IPS DF 6.9 (cell line): ENCODE measurements around the gene CEP78.

ENCODE experiments used
- DNase-seq: peaks from one replicate; pipeline ENCODE4 v3.0.0-alpha.2; 2013; ENCODE audit warnings: low read depth, low spot score
- H3K27ac ChIP-seq: one replicate; pipeline ENCODE4 v1.5.1; 2013; ENCODE audit warnings: low read length, control low read depth
- H3K27me3 ChIP-seq: 2 replicates; pipeline ENCODE4 v1.6.1; 2013; ENCODE audit warnings: mild to moderate bottlenecking, low read length; ENCODE audit not compliant: control insufficient read depth, insufficient read depth
- H3K36me3 ChIP-seq: 2 replicates; pipeline ENCODE4 v1.6.1; 2013; ENCODE audit warnings: low read length; ENCODE audit not compliant: control insufficient read depth, insufficient read depth
- H3K4me1 ChIP-seq: 2 replicates; pipeline ENCODE4 v1.6.1; 2013; ENCODE audit warnings: low read length; ENCODE audit not compliant: control insufficient read depth, insufficient read depth
- H3K4me3 ChIP-seq: 2 replicates; pipeline ENCODE4 v1.5.1; 2013; ENCODE audit warnings: mild to moderate bottlenecking, low read length
- H3K9me3 ChIP-seq: 2 replicates; pipeline ENCODE4 v1.6.1; 2013; ENCODE audit warnings: low read length, inconsistent platforms; ENCODE audit not compliant: control insufficient read depth, insufficient read depth
- WGBS: extraction: QIAGEN DNeasy Blood & Tissue Kit; methylation state at CpG from one replicate; pipeline ENCODE4 v1.1.7; 2013; ENCODE audit warnings: mixed read lengths, missing lambda C conversion rate; ENCODE audit not compliant: insufficient read length, insufficient coverage; 5-methylcytosine and 5-hydroxymethylcytosine counted together

Gene CEP78

DNA sequence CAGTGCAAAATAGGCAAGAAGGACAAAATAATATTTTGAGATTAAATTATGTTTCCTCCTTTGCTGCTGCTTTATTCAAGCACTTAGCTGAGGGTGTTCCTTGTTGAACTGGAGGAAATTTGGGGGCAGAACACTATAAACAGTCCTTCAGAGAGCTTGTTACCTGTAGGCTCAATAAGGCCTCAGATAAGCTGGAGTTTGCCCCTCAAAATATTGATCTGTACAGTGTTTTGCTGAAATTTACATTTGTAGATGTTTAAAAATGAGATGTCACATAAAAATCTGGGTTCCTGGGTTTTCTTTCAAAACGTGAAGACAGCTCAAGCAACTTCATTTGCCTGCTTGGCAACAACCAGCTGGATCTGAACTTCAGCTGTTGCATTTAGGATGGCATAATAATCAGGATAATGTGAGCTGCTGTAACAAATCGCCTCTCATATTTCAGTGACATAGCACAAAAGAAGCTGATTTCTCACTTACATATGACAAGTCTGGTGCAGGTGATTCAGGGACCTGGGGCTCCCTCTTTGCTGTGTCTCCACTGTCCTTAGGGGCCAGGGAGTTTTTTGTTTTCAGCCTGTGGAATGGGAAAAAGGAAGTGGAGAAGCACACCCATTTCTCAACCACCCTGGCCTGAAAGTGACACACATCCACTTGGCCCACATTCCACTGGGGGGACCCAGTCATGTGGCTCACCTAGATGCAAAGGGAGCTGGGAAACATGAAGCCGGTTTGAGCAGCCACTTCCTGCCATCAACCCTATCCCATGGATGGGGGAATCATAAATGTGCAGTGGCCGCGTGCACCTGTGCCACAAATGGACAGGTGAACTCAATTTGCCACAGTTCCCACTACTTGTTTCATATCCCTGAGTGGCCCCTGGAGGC, 58.7 kb downstream of the CEP78 start:
- no CpG with 5 or more reads among the region's 5 CpGs for WGBS
- peaks cover 4% of the 10 kb centered on the region; the same call in 1 of the 2 replicates for H3K4me1 ChIP-seq
- H3K9me3 ChIP-seq = no peaks in the 10 kb centered on the region
- no peak for DNase-seq
- H3K36me3 ChIP-seq = no peaks in the 10 kb centered on the region
- H3K27ac ChIP-seq = no peak overlapping the region
- no peaks in the 10 kb centered on the region for H3K27me3 ChIP-seq
- no peak overlapping the region for H3K4me3 ChIP-seq

DNA sequence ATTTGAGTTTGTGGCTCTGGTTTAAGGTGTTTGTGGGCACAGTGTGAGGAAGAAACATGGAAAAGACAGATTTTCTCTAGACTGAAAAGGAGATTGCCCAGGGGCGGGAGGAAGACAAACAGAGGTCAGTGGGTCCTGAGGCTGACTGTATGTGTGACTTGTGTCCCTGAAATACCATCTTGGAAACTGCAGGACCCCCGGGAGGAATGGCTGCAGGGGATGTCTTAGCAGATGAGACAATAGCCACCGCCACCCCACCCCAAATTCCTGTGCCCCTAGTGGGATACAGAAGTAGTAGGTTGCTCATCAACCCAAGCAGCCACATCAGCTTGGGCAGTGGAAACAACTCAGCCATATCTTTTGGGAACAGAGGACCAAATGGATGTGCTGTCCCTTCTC, 59.3 kb downstream of the CEP78 start:
- no CpG with 5 or more reads among the region's 3 CpGs for WGBS
- no peaks in the 10 kb centered on the region for H3K27me3 ChIP-seq
- peaks cover 4% of the 10 kb centered on the region; the same call in 1 of the 2 replicates for H3K4me1 ChIP-seq
- no peak overlapping the region for H3K4me3 ChIP-seq
- no peak for DNase-seq
- peaks cover under 1% of the 10 kb centered on the region; the same call in 1 of the 2 replicates for H3K36me3 ChIP-seq
- H3K9me3 ChIP-seq = no peaks in the 10 kb centered on the region
- no peak overlapping the region for H3K27ac ChIP-seq

DNA sequence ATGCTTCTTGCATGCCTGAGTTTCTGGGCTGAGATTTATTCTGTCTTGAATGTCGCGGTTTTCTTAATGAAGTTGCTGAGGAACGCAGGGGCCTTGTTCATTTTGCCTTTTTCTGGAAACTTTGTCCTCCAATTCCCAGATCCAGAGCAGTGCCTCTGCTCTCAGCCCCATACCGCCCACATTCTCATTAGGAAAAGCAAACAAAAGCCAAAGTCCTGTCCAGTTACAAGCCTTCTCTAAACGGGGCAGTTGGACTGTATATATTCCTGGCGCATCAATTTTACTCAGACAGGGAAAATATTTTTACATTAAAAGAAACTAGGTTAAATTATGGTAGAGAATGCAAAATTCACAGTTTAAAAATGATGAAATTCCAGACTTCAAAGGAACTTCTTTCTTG, 59.9 kb downstream of the CEP78 start:
- peaks cover 3% of the 10 kb centered on the region; the same call in 1 of the 2 replicates for H3K36me3 ChIP-seq
- no peaks in the 10 kb centered on the region for H3K9me3 ChIP-seq
- no CpG with 5 or more reads among the region's 6 CpGs for WGBS
- no peak overlapping the region for H3K4me3 ChIP-seq
- H3K27ac ChIP-seq = no peak overlapping the region
- H3K4me1 ChIP-seq = peaks cover 4% of the 10 kb centered on the region; the same call in 1 of the 2 replicates
- no peaks in the 10 kb centered on the region for H3K27me3 ChIP-seq
- DNase-seq = no peak

DNA sequence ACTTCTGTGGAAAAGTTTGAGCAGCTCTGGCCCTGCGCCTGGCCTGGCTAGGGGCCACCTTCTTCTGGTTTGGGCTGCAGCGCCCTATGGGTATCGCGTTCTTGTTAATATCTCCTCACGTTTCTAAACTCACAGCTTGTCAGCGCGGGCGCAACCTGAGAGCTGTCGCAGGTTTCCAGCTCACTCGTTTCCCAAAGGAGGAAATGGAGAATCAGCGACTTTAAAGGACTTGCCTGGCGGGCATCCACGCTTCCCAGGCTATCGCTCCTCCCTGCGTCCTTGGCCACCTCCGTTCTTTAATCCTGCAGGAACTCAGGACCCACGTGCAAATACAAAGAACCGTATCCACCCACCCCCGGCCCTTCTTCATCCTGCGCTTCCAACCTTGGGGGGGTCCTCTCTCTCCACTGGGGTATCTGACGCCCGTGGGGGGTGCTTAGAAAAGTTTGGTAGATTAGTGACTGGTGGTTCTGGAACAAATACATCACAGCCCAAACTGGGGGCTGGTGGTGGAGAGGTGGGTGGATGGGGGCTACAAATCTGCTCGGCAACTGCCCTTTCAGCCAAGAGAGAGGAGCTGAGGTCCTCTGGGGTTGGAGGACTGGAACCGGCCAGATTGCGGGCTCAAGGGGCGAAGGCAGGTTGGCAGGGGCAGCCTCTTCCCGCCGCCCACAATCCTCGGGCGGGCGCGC, 60.5 kb downstream of the CEP78 start:
- no peak for DNase-seq
- Histone ChIP-seq H3K27me3 (no peaks in the 10 kb centered on the region), H3K4me1 (peaks cover 4% of the 10 kb centered on the region; the same call in 1 of the 2 replicates), H3K36me3 (peaks cover 5% of the 10 kb centered on the region; the same call in 1 of the 2 replicates), H3K27ac (no peak overlapping the region), H3K9me3 (no peaks in the 10 kb centered on the region), H3K4me3 (peak overlapping the region; percentile 29; the same call in 1 of the 2 replicates)
- no CpG with 5 or more reads among the region's 32 CpGs for WGBS

DNA sequence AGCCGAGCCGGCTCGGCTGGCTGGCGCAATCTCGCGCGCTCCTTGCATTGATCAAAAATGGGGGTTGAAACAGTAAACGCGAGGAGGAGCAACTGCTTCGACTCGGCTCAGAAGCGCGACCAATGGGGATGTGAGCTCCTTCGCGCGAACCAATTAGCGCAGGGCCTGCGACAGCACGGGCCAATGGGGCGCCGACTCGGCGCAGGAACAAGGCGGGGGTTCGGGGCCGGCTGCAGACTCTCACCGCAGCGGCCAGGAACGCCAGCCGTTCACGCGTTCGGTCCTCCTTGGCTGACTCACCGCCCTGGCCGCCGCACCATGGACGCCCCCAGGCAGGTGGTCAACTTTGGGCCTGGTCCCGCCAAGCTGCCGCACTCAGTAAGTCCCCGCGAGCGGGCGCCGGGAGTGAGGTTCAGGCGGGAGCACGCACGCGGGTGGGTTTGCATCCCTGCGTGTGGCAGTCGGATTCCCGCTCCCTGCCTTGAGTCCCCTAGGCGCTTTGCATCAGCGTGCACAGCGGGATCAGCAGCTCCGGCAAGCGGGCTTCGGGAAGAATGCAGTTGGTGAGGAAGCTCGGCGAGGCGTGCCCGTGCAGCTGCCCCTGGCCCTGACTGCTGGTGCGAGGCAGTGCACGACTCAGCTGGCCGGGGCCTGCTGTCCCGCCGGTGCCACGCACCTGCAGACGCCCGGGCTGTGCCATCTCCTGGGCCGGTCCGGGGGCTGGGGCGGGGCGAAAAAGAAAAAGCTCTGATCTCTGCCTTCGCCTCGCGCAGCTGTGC, 61.2 kb downstream of the CEP78 start, which contains the start of gene PSAT1:
PSAT1 (plus strand) TSS at position 233 of the 779 bp plus-strand sequence; CDS start at position 319, 86 bp downstream.
- no peaks in the 10 kb centered on the region for H3K27me3 ChIP-seq
- no peaks in the 10 kb centered on the region for H3K9me3 ChIP-seq
- peak within 1 kb of the TSS; percentile 93 for H3K4me3 ChIP-seq
- no CpG with 5 or more reads among the region's 76 CpGs for WGBS
- H3K4me1 ChIP-seq = peaks cover 4% of the 10 kb centered on the region; the same call in 1 of the 2 replicates
- no peak within 1 kb of the TSS for H3K27ac ChIP-seq
- DNase-seq = peak; percentile 94
- H3K36me3 ChIP-seq = peaks cover 9% of the 10 kb centered on the region; the same call in 1 of the 2 replicates

DNA sequence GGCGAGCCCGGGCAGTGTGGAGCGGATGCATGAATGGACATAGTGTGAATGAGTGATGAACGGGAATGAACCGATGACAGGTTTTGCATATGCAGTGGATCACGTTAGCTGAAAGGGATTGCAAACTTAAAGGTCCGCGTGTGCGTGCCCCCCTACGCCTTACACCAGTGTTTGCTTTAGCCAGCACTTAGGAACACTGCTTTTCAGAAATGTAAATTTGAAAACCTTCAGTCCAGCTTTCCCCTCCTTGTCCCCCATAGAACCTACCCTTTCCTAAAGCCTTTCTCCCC, 61.7 kb downstream of the CEP78 start:
- no peak overlapping the region for H3K27ac ChIP-seq
- no peaks in the 10 kb centered on the region for H3K27me3 ChIP-seq
- H3K36me3 ChIP-seq = peaks cover 14% of the 10 kb centered on the region; the same call in 1 of the 2 replicates
- DNase-seq = no peak
- peak overlapping the region; percentile 93 for H3K4me3 ChIP-seq
- peaks cover 4% of the 10 kb centered on the region; the same call in 1 of the 2 replicates for H3K4me1 ChIP-seq
- WGBS = no CpG with 5 or more reads among the region's 10 CpGs
- no peaks in the 10 kb centered on the region for H3K9me3 ChIP-seq

DNA sequence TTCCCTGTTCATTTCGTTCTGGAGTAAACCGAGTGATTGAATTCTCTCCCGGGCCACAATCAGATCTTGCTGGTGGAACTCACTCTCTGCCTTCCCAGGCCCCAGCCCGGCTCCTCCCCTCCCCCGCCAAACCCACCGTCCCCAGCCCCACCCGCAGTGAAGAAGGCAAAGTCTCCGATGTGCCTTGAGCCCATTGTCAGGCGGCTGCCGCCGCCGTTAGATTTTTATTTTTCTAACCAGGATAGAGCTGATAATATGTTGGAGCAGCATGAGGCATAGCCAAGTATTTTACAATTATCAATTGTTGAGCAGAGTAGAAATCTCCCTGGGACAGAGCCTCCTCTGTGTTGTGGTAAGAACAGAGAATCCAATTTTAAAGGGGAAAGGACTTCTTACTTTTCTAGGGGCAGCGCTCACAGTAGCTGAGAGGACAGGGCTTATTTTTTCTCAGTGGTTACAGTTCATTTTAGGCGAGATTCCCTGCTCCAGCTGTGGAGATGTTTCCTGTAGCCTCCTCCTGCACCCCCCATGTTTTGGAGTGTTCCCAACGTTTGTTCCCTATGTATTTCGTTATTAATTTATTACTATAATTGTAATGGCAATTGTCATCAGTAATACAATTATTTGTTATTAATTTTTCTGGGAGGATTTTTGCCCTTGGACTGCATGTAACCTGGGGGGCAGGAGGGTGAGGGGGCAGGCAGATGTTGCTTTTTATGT, 62.3 kb downstream of the CEP78 start:
- Histone ChIP-seq H3K9me3 (no peaks in the 10 kb centered on the region), H3K4me3 (peak overlapping the region; percentile 93; the same call in 1 of the 2 replicates), H3K27ac (no peak overlapping the region), H3K4me1 (peaks cover 4% of the 10 kb centered on the region; the same call in 1 of the 2 replicates), H3K27me3 (no peaks in the 10 kb centered on the region), H3K36me3 (peaks cover 17% of the 10 kb centered on the region; the same call in 1 of the 2 replicates)
- WGBS = no CpG with 5 or more reads among the region's 16 CpGs
- DNase-seq = no peak

DNA sequence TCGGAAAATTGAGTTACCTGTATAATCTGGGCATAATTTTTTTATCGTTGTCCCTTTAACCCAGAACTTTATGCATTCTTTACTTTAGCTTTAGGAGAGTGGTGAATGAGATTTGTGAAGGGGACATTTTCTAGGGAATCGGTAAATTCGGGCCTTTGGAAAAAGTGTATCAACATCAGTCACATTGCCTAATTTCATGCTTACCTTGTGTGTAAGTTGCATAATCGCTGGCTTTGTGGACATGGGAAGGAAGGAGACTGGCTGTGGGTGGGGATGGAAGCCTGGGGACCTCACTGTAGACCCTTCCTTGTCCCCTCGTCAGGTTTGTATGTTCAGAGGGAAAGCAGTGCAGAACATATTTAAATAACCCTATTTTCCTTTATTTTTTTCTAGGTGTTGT, 64.3 kb downstream of the CEP78 start:
- H3K27me3 ChIP-seq = no peaks in the 10 kb centered on the region

DNA sequence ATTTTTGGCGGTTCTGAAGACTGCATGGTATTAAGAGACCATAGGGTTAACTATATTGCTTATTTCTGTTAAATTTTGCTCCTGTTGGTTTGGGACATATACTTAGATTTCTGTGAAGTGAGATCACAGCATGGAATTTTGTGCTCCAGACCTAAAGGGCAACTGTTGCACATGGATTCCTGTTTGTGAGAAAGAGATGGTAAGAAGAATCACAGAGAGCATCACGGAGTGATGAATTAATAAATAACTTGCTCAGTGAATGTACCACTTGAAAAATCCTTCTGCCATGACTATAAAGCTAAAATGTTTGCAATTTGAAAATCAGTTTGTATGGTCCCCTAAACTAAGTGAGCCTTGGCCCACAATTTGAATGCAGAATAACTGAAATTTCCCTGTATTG, 65.6 kb downstream of the CEP78 start:
- Histone ChIP-seq H3K4me3 (no peak overlapping the region), H3K4me1 (no peaks in the 10 kb centered on the region), H3K27me3 (no peaks in the 10 kb centered on the region), H3K27ac (no peak overlapping the region), H3K9me3 (no peaks in the 10 kb centered on the region), H3K36me3 (peaks cover 42% of the 10 kb centered on the region)
- no peak for DNase-seq
- no CpG with 5 or more reads among the region's 2 CpGs for WGBS

More for the DNA sequence above, 64.3 kb downstream of the CEP78 start:
- WGBS = no CpG with 5 or more reads among the region's 6 CpGs
- Histone ChIP-seq H3K9me3 (no peaks in the 10 kb centered on the region), H3K36me3 (peaks cover 30% of the 10 kb centered on the region; the same call in 1 of the 2 replicates), H3K4me3 (no peak overlapping the region), H3K27ac (no peak overlapping the region), H3K4me1 (peaks cover 2% of the 10 kb centered on the region; the same call in 1 of the 2 replicates)
- no peak for DNase-seq
